Tibial artery (tissue), 4 donors: ENCODE data around the gene PITPNM3.
"Not testable (repeated sequence)": the region's sequence is repeated elsewhere in the genome, so short reads cannot be mapped to it uniquely, and the experiment has no call there.

Experiments used
- DNase-seq, 2 donors: peaks; one replicate each; pipeline ENCODE4 v3.0.0-alpha.2; 2019
- H3K27ac ChIP-seq, 2 donors: fragments of 200-600 bp; sonication (generic) in 1 of 2; 1 replicate in 1 of 2; 2 replicates in 1 of 2; pipeline ENCODE4 v1.5.1; 2018 to 2019; ENCODE audit warnings: mild to moderate bottlenecking in 1 of 2
- H3K27me3 ChIP-seq, 2 donors: fragments of 200-600 bp; sonication (generic) in 1 of 2; one replicate each; pipeline versions ENCODE4 v1.5.1 to v1.6.0; 2016 to 2019
- H3K36me3 ChIP-seq, 3 donors: fragments of 200-600 bp; sonication (generic) in 2 of 3; one replicate each; pipeline ENCODE4 v1.5.1; 2016 to 2019; ENCODE audit warnings: mild to moderate bottlenecking in 2 of 3
- H3K4me1 ChIP-seq, 4 donors: fragments of 200-600 bp; sonication (generic) in 2 of 4; 1 replicate in 3 of 4; 2 replicates in 1 of 4; pipeline ENCODE4 v1.5.1; 2016 to 2019
- H3K4me3 ChIP-seq, 2 donors: fragments of 200-600 bp; sonication (generic) in 1 of 2; 1 replicate in 1 of 2; 2 replicates in 1 of 2; pipeline ENCODE4 v1.5.1; 2018 to 2019; ENCODE audit warnings: mild to moderate bottlenecking in 2 of 2
- H3K9me3 ChIP-seq, 3 donors: fragments of 200-600 bp; sonication (generic) in 1 of 3; one replicate each; pipeline ENCODE4 v1.5.1; 2016 to 2019
- intact Hi-C: fragments of 100-400 bp; cut with DNase I; formaldehyde crosslinking; loops from one replicate; pipeline ENCODE4 v1.15.0; 2023; ENCODE audit warnings: low total_unique reads
- TF ChIP-seq, protein P1 (sequence below), 2 experiments: fragments of 200-600 bp in 1 of 2; fragments of 450-650 bp in 1 of 2; IDR thresholded peaks; one replicate each; pipeline ENCODE4 v1.5.1; 2017 to 2019; ENCODE audit warnings: antibody characterized with exemption in 2 of 2, mild to moderate bottlenecking in 1 of 2, moderate library complexity in 1 of 2

Gene PITPNM3

DNA sequence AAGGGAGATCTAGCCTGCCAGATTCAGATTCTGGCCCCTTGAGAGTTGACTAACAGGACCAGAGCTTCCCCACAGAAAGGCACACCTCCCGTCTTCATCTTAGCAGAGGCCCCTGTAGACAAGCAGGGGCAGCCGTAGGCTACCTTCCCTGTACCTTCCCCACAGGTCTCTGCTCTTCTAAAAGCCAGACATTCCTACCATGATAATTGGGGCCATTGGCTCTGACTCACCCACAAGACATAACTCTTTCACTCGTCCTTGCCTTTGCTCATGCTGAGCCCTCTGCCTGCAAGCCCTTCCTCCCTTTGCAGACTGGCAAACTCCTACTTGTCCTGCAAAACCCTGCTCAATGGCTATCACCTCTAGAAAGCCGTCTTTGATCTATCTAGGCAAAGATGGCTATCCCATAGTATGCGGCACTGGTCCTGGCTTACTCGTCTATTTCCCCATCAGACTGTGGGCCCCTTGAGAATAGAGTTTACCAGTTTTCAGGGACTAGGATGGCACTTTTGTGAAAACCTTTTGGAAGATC is 68.3 kb downstream of the PITPNM3 start:
- Histone ChIP-seq H3K36me3 (no peaks in the 10 kb centered on the region), H3K27me3 (peaks cover 0 to 8% of the 10 kb centered on the region in 2 donors)
- intact Hi-C loops: no loop called here

DNA sequence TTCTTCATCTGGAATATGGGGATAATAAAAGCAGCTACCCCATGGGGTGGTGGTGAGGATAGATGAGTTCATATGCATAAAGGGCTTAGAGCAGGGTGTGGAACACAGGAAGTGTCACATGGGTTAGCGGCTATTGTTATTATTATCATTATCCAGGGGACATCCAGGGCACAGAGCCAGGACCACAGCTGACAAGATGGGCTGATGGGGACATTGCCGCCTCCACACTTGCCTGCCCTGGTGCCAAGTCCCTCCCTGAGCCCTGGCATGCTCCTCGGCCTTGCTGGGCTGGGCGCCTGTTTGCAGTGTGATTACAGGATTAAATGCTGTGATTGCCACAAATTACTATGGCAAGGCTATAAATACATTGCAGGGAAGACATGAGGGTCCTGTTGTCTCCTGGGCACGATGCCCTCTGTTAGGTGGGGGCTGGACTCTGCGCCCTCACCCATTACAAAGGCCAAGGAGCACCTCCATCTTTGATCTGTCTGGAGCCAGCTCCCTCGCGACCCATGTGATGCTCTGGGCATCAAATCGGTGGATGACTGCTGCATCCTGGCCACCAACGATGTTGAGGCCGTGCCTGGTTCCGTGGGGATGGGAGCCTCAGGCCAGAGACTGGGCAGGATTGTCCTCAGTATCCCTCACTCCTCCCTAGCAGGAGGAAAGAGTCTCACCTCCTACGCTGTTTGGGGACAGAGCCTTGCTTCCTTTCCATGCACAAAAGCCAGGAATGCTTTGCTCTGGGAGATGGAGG is 68.9 kb downstream of the PITPNM3 start:
- H3K27me3 ChIP-seq: peaks cover 0 to 8% of the 10 kb centered on the region in 2 donors
- no peak overlapping the region for H3K4me3 ChIP-seq
- intact Hi-C loops: no loop called here
- TF ChIP-seq, protein P1, sequence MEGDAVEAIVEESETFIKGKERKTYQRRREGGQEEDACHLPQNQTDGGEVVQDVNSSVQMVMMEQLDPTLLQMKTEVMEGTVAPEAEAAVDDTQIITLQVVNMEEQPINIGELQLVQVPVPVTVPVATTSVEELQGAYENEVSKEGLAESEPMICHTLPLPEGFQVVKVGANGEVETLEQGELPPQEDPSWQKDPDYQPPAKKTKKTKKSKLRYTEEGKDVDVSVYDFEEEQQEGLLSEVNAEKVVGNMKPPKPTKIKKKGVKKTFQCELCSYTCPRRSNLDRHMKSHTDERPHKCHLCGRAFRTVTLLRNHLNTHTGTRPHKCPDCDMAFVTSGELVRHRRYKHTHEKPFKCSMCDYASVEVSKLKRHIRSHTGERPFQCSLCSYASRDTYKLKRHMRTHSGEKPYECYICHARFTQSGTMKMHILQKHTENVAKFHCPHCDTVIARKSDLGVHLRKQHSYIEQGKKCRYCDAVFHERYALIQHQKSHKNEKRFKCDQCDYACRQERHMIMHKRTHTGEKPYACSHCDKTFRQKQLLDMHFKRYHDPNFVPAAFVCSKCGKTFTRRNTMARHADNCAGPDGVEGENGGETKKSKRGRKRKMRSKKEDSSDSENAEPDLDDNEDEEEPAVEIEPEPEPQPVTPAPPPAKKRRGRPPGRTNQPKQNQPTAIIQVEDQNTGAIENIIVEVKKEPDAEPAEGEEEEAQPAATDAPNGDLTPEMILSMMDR (IDR thresholded peaks at IDR 0.05): no peak
- H3K9me3 ChIP-seq: no peaks in the 10 kb centered on the region
- no peaks in the 10 kb centered on the region for H3K36me3 ChIP-seq
- peaks cover 0 to 7% (median 0%) of the 10 kb centered on the region in 4 donors for H3K4me1 ChIP-seq
- no peak overlapping the region for H3K27ac ChIP-seq
- DNase-seq: peak in 1 of 2 donors; percentile 36

More for the DNA sequence above, 68.3 kb downstream of the PITPNM3 start:
- TF ChIP-seq, protein P1 (IDR thresholded peaks at IDR 0.05): no peak
- Histone ChIP-seq H3K27ac (no peak overlapping the region), H3K4me1 (peaks cover 0 to 7% (median 0%) of the 10 kb centered on the region in 4 donors), H3K9me3 (no peaks in the 10 kb centered on the region), H3K4me3 (no peak overlapping the region)
- no peak for DNase-seq

- Histone ChIP-seq H3K36me3 (no peaks in the 10 kb centered on the region), H3K4me1 (peaks cover 0 to 7% (median 0%) of the 10 kb centered on the region in 4 donors), H3K27me3 (peaks cover 0 to 8% of the 10 kb centered on the region in 2 donors), H3K27ac (no peak overlapping the region), H3K4me3 (no peak overlapping the region), H3K9me3 (no peaks in the 10 kb centered on the region)
- DNase-seq: no peak
- intact Hi-C loops: no loop called here
- TF ChIP-seq, protein P1 (IDR thresholded peaks at IDR 0.05): no peak
These were observed 70.5 kb downstream of the PITPNM3 start for GRCh38 chr17:6485646-6486412.

DNA sequence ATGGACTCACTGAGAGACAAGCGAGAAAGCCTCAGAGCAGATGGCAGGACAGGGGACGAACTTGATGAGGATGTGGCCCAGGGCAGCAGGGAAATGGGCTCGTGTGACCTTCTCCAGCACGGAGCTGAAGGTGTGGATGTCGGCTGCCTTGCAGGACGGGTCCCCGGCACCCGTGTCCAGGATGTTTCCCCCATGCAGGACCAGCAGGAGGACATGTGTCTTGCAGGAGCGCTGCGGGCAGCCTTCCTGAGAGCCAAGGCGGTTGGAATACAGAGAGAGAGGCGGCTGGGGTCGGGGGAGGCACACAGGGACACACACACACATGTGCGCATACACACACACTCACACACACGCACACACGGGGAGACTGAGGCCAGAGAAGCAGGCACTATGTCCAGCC is 72.8 kb downstream of the PITPNM3 start:
- no peak for DNase-seq

DNA sequence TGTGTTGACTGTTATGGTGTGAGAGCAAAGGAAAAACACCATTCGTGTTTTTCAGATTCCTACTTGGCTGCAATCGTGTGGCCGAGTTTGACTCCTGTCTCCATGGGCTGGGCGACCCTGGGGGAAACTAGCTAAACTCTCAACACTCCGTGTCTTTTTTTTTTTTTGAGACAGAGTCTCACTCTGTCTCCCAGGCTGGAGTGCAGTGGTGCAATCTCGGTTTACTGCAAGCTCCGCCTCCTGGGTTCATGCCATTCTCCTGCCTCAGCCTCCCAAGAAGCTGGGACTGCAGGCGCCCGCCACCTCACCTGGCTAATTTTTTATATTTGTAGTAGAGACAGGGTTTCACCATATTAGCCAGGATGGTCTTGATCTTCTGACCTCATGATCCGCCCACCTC is 73.6 kb downstream of the PITPNM3 start:
- intact Hi-C loops, H3K4me3 ChIP-seq, H3K27ac ChIP-seq, H3K9me3 ChIP-seq, H3K36me3 ChIP-seq, DNase-seq, H3K4me1 ChIP-seq, H3K27me3 ChIP-seq: not testable (repeated sequence)

More for the DNA sequence above, 72.8 kb downstream of the PITPNM3 start:
- intact Hi-C loops: no loop called here
- TF ChIP-seq, protein P1 (IDR thresholded peaks at IDR 0.05): no peak
- no peaks in the 10 kb centered on the region for H3K9me3 ChIP-seq
- H3K4me3 ChIP-seq: no peak overlapping the region
- no peaks in the 10 kb centered on the region for H3K36me3 ChIP-seq
- no peak overlapping the region for H3K27ac ChIP-seq
- H3K27me3 ChIP-seq: peaks cover 0 to 1% of the 10 kb centered on the region in 2 donors
- H3K4me1 ChIP-seq: peaks cover 0 to 7% (median 0%) of the 10 kb centered on the region in 4 donors

GRCh38 chr17:6482105-6482455 is 74.3 kb downstream of the PITPNM3 start:
- H3K4me3 ChIP-seq: no peak overlapping the region
- H3K27me3 ChIP-seq: no peaks in the 10 kb centered on the region
- intact Hi-C loops: no loop called here

More at GRCh38 chr17:6482105-6482455, 74.3 kb downstream of the PITPNM3 start:
- DNase-seq: no peak
- H3K4me1 ChIP-seq: peaks cover 0 to under 1% (median 0%) of the 10 kb centered on the region in 4 donors
- H3K27ac ChIP-seq: no peak overlapping the region
- H3K9me3 ChIP-seq: no peaks in the 10 kb centered on the region
- H3K36me3 ChIP-seq: no peaks in the 10 kb centered on the region
- TF ChIP-seq, protein P1 (IDR thresholded peaks at IDR 0.05): no peak
